Measurements from ENCODE around the gene RPS14. TPM values are rescaled to one million over a fixed set of nuclear protein-coding genes. Genes with fewer than 3 reads are reported as not detected.

Gene RPS14
- total and polyA plus RNA-seq, 9 of the 15 experiments (the other 6 are each of a cell fraction or from before 2014, with no cell fraction given) = 1,824 to 5,983 (median 3,017) TPM

DNA sequence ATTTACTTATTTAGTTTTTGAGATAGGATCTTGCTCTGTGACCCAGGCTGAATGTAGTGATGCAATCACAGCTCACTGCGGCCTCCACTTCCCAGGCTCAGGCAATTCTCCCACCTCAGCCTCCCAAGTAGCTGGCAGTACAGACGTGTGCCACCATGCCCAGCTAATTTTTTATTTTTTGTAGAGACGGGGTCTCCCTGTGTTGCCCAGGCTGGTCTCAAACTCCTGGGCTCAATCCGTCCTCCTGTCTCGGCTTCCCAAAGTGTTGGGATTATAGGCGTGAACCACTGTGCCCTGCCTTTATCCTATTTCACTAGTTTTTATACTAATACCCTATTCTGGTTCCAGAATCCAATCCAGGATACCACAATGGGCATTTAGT, 6.8 kb downstream of the RPS14 start (continued):
- TF ChIP-seq PHTF2 (CRISPR knock-in tag; IDR thresholded peaks at IDR 0.05) = no peak
- TF ChIP-seq RBBP5 (IDR thresholded peaks at IDR 0.05; ENCODE audit: borderline replicate concordance, insufficient read depth, low read length, poor library complexity, severe bottlenecking) = no peak

DNA sequence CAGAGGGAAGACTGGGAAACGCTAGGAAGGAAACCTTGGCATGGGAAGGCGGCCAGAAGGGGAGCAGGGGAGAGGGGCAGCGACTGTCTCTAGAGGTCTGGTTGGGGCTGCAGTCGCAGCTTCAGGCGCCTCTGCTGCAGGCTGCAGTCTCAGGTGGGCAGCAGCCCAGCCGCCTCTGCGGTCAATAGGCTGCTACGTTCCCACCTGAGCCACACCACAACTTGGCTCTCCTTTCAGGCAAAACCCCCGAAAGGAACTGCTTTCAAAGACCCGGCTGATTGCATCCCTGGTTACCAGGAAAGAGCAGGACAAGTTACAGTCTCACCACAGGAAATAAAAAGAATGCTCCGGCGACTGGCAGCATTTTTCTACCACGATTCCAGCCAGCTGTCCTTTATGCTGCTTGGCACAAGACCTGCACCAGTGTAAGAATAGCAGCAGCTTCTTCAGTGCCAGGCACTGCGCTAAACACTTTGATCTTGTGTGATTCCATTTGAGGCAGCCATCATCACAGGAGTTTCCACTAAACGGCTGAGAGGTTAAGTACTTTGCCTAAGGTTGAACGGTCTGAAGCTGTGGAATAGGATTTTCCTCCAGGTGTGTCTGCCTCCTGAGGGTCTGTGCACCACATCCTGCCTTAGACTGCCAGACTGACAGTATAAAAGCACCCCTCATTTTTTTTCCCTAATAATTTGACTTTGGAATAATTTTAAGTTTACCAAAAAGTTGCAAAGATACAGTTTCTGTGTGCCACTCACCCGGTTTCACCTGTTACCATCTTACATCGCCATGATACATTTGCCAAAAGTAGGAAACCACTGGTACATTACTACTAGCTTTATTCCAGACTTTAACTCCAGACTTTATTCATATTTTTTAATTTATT, 7.5 kb downstream of the RPS14 start:
- CTCF ChIA-PET (ENCODE audit: low intra/inter-chr PET ratio) = no interaction called here
- H3K27me3 ChIP-seq (ENCODE audit: control insufficient read depth in 2 of 2, insufficient read depth in 2 of 2, low read length in 2 of 2) = no peaks in the 10 kb centered on the region; a peak in 1 of 5 replicates
- FAIRE-seq (peak; percentile 32), ATAC-seq (peak; percentile 39), DNase-seq (ENCODE audit: extremely low read depth in 1 of 4, low spot score in 3 of 4) (no peak)
- H4K20me1 ChIP-seq (replicated peaks; ENCODE audit: control insufficient read depth, insufficient read depth, low read length) = peaks cover 21% of the 10 kb centered on the region
- POLR2A ChIA-PET = interaction anchor here (0.7 to 2.2 kb wide), 5 partner anchors 10 to 153 kb away, joined by 3 to 17 read pairs (median 3); no protein-coding TSS in a partner anchor
- H3K36me3 ChIP-seq (ENCODE audit: control insufficient read depth, insufficient read depth, low read length) = peaks cover 40% of the 10 kb centered on the region
- in situ Hi-C loops (cut with MboI) (no loop called here), intact Hi-C loops (cut with micrococcal nuclease) (no loop called here)
- H3K4me1 ChIP-seq (replicated peaks in 1 of 2; ENCODE audit: control insufficient read depth in 2 of 2, insufficient read depth in 2 of 2, low read length in 2 of 2) = peaks cover 3 to 17% of the 10 kb centered on the region in 2 experiments; a peak in 4 of 5 replicates
- no peak overlapping the region for H3K4me3 ChIP-seq
- H3K9me1 ChIP-seq (ENCODE audit: control insufficient read depth, insufficient read depth, low read length) = no peaks in the 10 kb centered on the region
- H3K4me2 ChIP-seq (ENCODE audit: insufficient read depth, low read length) = no peak overlapping the region
- no peak overlapping the region for H2AFZ ChIP-seq (ENCODE audit: low read depth, low read length)
- no peaks in the 10 kb centered on the region for H3K9me3 ChIP-seq (replicated peaks; ENCODE audit: control insufficient read depth, insufficient read depth, low read depth, low read length)
- peak overlapping the region in 1 of 2 experiments; percentile 73; a peak in 1 of 4 replicates for H3K9ac ChIP-seq (ENCODE audit: insufficient read depth in 1 of 2, low read depth in 2 of 2, low read length in 2 of 2)
- no peak overlapping the region; the same call in 2 of the 3 replicates for H3K27ac ChIP-seq (ENCODE audit: extremely low read depth, low read depth, low read length)
- peaks cover 14% of the 10 kb centered on the region for H3K79me2 ChIP-seq (ENCODE audit: control insufficient read depth, insufficient read depth, low read length)
- 40% methylated on average over 18 of the region's 18 CpGs for WGBS (ENCODE audit: insufficient coverage, low coverage, missing lambda C conversion rate)
- no TSS peak for BruUV-seq (replicated peaks)
- TF ChIP-seq ZNF644 (tag; IDR thresholded peaks at IDR 0.05; ENCODE audit: low read depth) = no peak
- no peak for TF ChIP-seq ZNF143 (CRISPR knock-in tag; IDR thresholded peaks at IDR 0.05)
- TF ChIP-seq, protein P1, sequence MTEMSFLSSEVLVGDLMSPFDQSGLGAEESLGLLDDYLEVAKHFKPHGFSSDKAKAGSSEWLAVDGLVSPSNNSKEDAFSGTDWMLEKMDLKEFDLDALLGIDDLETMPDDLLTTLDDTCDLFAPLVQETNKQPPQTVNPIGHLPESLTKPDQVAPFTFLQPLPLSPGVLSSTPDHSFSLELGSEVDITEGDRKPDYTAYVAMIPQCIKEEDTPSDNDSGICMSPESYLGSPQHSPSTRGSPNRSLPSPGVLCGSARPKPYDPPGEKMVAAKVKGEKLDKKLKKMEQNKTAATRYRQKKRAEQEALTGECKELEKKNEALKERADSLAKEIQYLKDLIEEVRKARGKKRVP (CRISPR knock-in tag; IDR thresholded peaks at IDR 0.05) = no peak
- 0 out of 2 replicates have a peak, but pooled peaks have one; percentile 44 for TF ChIP-seq HNRNPUL1 (IDR thresholded peaks at IDR 0.05; ENCODE audit: low read length)
- TF ChIP-seq POLR2G (IDR thresholded peaks at IDR 0.05; ENCODE audit: low read depth, low read length) = peak; percentile 57
- TF ChIP-seq TSC22D4 (tag; IDR thresholded peaks at IDR 0.05) = no peak
- TF ChIP-seq, protein P2, sequence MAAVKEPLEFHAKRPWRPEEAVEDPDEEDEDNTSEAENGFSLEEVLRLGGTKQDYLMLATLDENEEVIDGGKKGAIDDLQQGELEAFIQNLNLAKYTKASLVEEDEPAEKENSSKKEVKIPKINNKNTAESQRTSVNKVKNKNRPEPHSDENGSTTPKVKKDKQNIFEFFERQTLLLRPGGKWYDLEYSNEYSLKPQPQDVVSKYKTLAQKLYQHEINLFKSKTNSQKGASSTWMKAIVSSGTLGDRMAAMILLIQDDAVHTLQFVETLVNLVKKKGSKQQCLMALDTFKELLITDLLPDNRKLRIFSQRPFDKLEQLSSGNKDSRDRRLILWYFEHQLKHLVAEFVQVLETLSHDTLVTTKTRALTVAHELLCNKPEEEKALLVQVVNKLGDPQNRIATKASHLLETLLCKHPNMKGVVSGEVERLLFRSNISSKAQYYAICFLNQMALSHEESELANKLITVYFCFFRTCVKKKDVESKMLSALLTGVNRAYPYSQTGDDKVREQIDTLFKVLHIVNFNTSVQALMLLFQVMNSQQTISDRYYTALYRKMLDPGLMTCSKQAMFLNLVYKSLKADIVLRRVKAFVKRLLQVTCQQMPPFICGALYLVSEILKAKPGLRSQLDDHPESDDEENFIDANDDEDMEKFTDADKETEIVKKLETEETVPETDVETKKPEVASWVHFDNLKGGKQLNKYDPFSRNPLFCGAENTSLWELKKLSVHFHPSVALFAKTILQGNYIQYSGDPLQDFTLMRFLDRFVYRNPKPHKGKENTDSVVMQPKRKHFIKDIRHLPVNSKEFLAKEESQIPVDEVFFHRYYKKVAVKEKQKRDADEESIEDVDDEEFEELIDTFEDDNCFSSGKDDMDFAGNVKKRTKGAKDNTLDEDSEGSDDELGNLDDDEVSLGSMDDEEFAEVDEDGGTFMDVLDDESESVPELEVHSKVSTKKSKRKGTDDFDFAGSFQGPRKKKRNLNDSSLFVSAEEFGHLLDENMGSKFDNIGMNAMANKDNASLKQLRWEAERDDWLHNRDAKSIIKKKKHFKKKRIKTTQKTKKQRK (IDR thresholded peaks at IDR 0.05; ENCODE audit: borderline replicate concordance, low read depth, low read length) = no peak
- no peak for TF ChIP-seq HDAC2 (IDR thresholded peaks at IDR 0.05)
- TF ChIP-seq HDAC6 (IDR thresholded peaks at IDR 0.05; ENCODE audit: low read depth, low read length) = no peak
- no peak for TF ChIP-seq BRF1 (IDR thresholded peaks at IDR 0.05; ENCODE audit: borderline replicate concordance, extremely low read depth, insufficient read length)
- TF ChIP-seq NR2C1 (IDR thresholded peaks at IDR 0.05) = no peak
- no peak for TF ChIP-seq NR2C1 (tag; IDR thresholded peaks at IDR 0.05)
- TF ChIP-seq ZNF707 (CRISPR knock-in tag; conservative IDR thresholded peaks at IDR 0.05) = no peak
